Stimulated activated CD8-positive, alpha-beta memory T cell treated with anti-CD3 and anti-CD28 coated beads, Interleukin-15, amount 100 ng/mL, for 48 hours (primary cell): ENCODE data around the gene FARP2.
"Not testable (repeated sequence)": the region's sequence is repeated elsewhere in the genome, so short reads cannot be mapped to it uniquely, and the experiment has no call there.

Source experiments
- DNase-seq, 2 donors: peaks; one replicate each; pipeline ENCODE4 v3.0.0-alpha.2; 2020; ENCODE audit warnings: low read depth in 2 of 2

FARP2 gene

DNA sequence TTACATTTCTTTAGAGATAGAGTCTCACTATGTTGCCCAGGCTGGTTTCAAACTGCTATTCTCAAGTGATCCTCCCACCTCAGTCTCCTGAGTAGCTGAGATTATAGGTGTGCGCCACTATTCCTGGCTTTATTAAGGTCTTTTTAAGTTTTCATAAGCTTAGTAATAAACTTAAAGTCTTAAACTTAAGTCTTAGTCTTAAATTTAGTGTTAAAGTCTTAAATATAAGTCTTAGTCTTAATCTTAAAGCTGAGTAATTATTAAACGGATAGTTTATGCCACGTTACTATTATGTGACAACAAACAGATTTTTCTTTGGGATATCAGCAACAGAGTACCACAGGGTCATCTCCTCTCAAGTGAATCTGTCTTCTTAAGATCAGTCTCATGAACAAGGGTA is 12.6 kb downstream of the FARP2 start:
- no peak for DNase-seq

DNA sequence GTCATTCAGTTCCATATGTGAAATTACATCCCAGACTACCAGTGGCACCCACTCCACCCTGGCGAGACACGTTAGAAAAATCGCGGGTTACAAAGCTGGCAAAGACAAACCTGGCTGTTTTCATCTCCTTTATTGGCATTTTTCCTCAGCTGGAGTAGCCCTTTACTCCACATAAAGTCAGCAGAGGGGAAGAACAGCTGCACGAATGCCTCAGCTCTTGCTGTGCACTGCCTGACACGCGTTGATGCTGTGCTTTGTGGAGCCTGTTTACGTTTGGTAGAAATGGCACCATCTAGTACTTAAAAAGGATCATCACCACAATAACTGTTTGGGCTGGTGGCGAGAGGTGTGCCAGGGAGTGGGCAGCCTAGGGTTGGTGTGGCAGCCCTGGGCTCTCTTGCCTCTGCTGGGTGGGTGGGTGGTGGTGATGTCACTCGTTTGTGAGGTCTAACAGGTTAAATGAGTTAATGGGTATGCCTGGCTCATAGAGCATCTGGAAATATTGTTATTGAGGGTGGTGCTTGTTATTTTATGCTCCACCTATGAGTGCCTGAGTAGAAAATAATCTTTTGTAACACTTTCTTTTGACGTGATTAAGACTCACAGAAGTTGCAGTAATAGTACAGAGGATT is 16.4 kb downstream of the FARP2 start:
- DNase-seq = no peak

DNA sequence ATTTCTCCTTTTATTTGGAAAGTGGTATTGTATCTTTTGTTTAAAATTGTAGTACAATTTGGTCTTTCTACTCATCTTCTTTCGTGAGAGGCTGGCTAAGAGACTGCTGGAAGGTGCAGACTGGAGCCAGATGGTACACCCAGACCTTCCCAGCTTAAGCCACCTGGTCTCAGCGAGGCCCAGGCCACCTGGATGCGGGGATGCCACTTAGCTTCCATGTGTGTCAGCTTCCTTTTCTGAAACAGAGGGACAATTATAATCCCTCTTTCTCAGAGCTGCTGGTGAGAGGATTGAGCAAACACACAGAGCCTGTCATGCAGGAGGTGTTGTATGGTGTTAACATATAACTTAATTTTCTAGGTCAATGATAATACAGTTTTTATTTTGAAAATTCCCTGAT is 17.4 kb downstream of the FARP2 start:
- no peak for DNase-seq

DNA sequence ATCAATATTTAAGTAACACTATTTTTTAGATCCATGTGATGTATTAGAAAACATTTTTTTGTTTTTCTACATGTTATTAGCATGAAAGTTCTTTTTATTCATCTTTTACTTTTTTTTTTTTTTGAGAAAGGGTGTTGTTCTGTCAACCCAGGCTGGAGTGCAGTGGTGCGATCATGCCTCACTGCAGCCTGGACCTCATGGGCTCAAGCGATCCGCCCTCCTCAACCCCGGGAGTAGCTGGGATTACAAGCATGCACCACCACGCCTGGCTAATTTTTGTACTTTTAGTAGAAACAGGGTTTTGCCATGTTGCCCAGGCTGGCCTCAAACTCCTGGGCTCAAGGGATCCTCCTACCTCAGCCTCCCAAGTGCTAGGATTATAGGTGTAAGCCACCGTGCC is 17.8 kb downstream of the FARP2 start:
- not testable (repeated sequence) for DNase-seq

DNA sequence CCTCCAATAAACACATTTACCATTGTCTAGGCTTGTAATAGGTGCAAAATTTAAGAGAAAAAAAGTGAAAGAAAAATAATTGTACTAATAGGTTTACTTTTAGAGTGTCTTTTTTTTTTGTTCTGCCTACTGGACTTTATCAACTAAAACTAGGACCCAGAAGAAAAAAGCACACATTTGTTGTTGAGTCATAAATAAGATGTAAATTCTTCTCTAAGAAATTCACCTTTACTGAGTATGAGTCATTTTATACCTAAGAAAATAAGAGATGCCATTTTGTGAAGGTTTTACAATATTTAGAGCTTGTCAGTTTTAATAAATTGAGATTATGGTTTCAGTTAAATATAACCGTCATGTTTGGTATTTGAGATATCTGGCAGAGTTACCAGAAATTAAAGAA is 19.2 kb downstream of the FARP2 start:
- no peak for DNase-seq

DNA sequence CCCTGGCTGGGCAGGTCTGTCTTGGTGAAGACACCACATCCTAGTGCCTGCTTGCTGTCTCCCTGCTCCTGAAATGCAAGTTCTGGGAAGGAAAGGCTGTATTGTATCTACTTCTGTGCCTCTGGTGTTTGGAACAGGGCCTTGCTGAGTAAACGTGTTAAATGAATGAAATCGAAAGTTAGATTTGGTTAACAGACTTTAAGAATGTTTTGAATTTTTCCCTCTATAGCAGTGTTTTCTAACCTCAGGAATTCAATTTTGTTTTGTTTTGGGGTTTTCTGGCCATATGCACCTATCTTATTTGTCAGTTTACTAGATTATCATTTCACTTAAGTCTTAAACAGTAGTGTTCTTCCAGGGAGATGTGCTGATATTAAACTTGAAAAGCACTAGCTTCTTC is 20.7 kb downstream of the FARP2 start:
- no peak for DNase-seq

DNA sequence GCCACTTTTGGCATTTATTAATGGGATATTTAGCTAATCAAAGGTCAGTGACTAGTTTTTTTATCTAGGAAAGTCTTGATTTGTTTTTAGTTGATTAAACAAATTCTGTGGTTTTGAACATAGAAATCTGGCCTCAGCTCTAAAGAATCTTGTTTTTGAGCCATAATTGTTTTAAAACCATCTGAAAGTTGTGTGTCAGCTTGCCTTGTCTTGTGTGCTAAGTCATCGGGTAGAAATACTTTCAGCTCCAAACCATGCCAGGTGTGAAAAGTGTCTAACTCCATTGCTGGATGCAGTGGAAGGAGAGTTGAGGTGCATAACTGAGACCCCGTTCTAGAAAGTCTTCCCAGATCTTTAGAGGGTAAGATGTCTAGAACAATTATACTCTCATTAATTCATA is 22.7 kb downstream of the FARP2 start:
- DNase-seq = no peak

DNA sequence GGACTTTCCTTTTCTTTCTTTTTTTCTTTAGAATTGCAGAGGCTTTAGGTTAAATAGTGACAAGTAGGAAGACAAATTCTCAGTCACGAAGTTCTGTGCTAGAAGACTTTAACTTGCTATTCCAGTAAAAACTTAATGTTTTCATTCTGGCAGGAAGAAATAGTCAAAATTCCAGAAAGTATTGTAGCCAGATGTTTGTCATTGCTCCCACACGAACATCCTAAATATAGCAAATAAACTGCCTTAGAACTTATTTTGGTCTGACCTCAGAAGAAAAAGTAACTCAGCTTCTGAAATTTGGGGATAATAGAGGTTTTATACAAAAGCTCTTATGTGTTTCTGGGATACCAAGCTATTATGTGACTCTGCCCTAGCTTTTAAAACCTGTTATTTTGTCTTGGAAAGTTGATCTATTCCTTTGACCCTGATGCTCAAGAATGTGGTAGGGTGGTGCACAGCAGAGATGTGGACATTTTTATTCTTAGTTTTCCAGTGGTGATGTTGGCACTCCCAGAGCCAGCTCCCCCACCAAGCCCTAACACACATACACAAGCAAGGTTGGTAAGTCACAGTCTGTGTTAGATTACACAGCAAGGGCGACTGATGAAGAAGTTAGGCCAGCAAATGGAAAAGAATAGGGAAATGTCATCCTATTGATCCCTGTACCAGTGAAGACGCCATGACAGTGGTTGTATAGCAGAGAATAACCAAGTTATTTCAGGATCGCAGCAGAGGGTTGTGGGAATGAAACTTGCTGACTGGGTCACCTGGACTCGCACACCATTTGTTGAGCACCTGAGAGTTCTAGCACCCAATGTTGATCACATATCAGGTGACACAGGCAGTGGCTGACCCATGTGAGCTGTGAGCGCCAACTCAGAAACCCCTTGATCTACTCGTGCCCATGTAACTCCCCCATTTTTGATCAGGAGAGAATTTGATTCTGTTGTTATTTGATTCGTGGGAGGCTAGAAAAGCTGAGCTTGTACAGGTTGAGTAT is 23.7 kb downstream of the FARP2 start:
- DNase-seq = no peak

DNA sequence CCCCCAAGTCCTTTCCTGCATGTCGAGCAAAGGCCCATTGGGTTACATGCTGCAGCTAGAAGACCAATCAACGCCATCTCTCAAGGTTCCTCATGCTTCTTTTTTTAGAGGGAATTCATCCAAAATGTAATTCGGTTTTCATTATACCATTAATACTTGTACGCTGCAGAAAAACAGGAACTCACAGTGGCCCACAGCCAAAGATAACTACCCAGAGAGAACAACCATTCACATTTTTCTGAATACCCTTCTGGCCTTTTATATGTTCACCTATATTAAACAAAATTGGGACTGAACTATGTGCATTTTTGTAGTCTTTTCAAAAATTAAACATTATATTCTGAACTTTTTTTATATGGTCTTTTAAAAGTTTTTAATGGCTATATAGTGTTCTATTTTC is 25.8 kb downstream of the FARP2 start:
- DNase-seq = no peak

DNA sequence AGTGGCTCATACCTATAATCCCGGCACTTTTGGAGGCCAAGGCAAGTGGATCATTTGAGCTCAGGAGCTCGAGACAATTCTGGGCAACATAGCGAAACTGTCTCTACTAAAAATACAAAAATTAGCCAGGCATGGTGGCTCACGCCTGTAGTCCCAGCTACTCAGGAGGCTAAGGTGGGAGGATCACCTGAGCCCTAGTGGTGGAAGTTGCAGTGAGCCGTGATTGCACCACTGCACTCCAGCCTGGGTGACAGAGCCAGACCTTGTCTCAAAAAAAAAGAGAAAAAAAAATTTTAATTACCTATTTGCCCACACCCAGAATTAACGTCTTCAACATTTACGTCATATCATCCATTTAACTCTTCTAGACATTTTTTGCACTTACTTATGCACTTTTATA is 29.4 kb downstream of the FARP2 start:
- not testable (repeated sequence) for DNase-seq

DNA sequence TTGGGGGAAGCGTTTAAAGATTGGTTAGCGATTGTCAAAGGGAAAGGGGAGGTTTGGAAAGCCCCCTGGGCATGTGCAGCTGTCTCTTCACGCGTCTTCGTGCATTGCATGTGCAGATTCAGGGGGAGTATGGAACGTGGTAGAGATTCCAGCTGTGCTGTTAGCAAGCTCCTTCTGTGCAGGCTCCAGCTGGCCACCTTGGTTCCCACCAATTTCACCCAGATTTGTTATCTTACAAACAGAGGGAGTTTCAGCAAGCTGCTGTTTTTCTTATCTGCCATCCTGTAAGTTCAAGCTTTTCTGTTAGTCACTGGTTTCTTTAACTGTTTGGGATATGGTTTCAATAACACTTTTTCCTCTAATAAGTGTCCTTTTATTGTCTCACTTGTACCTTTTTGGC is 30.4 kb downstream of the FARP2 start:
- DNase-seq = no peak

DNA sequence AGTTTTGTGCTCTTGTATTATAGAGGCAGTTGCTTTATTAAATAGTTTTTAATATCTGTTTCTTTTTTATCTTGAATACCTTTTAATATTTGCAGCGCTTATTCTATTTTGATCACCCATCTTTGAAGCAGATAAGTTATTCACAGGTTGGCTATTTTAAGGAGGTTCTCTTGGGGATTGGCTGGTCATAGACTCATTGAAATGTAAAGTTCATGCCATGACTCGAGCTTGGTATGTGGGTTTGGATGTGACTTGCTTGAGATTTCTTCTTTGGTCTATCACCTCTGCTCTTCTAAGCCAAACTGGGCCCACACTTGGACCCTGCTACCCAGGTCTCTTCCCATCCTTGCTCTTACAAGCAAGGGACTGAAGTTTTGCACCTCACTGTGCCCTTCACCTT is 33.6 kb downstream of the FARP2 start:
- DNase-seq = no peak

DNA sequence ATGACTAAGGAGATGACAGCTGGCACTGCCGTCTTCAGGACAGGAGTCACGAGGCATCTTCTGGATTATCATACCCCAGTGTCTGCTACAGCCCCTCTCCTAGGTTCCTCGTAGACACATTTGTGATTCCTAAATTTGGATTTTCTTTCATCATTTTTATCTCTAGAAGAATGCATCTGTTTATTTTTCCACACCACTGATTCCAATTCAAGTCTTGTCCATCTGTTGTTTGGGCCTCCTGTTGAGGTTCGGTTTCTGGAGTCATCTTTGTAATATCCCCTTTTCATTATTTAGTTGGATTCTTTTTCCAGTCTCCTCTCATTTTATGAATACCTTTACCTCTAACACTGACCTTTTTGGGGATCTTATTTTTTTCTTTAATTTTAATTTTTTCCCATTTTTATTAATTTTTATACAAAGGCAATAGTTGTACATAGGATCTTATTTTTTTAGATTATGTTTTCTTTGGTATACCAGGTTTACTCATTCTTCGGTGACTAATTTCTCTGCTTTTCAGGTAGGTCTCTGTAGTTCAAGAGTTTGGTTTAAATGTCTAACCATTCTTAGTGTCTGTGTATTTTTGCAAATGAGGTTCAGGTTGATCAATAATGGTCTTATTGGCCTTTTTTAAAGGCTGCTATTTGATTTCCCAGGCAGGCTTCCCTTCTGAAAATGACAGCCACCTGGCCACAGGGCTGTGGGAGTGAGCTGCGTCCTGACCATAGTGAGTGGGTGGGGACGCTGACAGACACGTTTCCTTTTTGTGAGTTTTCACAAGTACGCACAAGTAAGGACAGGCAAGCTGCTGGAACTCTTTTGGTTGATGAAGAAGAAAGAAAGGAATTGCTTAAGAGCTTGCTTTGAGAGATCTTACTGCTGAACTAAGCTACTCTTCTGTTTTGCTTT is 34.5 kb downstream of the FARP2 start:
- DNase-seq = peak in 1 of 2 donors; percentile 6

DNA sequence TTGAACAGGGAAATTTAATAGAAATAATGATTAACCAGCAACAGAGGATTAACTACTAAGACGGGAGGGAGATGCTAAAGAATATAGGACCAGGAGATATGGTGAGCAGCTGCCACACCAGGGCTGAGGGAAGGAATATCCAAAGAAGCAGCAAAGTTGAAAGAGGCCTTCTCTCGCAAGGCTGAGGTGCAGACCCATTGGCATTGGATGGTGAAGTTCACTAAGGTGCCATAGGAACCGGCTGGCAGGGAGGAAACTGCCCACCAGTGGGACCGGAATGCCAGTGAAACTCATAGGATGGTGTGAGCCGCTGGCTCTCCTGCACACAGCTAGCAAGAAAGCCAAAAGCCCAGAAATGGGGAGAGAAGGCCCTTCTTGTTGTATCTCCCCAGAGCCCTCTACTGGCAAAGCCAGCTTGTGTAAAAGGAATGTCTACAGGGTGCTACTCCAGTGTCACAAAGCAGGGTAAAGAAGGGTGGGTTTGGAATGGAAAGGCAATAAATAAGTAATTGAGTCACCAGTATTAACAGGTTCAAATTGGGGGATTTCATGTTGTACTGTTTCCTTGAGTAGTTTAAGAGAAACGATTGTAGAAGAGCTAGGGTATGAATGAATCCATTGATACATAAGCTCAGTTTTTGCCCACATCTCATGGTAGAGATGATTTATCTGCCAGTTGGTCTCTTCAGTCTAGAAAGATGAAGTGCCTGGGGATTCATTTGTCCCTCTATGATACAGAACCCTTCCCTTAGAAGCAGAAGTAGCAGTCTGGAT is 36.0 kb downstream of the FARP2 start:
- no peak for DNase-seq

DNA sequence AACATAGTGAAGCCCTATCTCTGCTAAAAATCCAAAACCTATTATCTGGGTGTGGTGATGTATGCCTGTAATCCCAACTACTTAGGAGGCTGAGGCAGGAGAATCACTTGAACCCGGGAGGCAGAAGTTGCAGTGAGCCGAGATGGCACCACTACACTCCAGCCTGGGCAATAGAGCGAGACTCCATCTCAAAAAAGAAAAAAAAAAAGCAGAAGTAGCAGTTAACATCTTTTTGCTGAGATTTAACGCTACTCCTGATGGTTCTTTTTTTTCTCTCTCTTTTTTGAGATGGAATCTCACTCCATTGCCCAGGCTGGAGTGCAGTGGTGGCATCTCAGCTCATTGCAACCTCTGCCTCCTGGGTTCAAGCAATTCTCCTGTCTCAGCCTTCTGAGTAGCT is 36.7 kb downstream of the FARP2 start:
- not testable (repeated sequence) for DNase-seq

DNA sequence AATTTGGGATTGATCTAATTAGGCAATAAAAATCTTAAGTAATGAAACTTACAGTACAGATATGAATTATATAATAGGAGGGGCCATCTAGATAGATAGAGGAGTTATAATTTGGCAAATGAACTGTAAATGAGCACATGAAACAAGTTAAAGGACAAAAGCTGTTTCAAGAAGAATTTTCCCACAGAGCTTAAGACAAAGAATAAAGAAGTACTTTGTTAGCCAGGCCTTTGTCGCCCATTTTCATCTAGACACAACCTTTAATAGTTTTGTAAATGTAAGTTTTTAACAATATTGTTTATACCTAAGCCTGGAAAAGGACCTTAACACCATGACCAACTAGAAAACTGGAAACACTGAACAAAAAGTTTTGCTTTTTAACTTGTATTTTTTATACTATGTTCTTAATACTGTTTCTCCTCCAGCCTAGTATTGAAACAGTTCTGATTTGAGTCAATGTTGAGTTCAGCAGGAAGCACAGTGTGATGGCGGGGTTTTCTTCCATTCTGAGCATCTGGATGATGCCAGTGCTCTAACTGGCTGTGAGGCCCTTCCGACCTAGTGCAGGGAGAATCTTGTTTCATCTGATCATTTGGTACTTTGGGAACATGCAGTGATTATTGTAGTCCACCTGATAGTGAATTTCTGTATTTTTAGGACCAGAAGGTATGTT is 37.6 kb downstream of the FARP2 start:
- DNase-seq = no peak

DNA sequence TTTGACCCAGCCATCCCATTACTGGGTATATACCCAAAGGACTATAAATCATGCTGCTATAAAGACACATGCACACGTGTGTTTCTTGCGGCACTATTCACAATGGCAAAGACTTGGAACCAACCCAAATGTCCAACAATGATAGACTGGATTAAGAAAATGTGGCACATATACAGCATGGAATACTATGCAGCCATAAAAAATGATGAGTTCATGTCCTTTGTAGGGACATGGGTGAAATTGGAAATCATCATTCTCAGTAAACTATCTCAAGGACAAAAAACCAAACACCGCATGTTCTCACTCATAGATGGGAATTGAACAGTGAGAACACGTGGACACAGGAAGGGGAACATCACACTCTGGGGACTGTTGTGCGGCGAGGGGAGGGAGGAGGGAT is 40.7 kb downstream of the FARP2 start:
- not testable (repeated sequence) for DNase-seq

DNA sequence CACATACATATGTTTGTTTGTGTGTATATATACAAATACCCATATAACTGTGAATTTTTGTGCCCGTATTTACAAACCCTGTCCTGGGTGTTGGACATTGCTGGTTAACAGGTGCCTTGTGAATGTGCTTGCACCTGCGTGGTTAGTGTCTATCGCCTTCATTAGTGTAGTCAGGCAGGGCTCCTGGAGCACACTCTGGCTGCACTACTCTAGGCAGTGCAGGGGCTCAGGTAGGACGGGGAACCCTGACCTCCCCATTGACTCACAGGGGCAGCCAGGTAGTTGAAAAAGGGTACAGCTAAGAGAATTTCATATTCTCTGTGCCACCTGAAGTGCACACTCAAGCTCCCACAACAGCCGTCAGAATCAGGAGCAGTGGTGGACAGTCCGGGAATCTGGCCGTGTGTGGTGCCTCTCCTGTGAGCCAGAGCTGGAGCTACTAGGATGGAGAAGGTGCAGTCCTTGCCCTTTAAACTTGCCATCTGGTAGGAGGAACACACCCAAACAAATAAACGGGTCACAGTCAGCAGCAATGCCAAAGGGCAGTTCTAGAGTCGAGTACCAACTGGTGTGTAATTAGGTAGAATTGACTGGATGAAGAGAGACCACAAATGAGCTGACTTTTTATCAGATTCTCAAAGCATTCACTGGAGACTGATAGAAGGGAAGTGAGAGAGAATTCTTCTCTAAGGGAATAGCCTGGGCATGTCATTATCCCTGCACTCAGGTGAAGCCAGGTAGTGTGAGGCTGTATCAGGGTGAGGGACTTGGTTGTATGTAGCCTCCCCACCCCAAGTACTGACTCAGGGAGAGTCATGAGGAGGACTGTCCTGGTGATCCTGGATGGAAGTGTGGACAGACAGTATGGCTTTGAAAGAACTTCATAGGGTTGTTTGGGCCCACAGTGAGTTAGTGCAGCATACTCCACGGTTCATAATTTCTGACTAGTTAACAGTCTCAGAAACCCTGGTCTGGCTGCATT is 44.1 kb downstream of the FARP2 start:
- no peak for DNase-seq

DNA sequence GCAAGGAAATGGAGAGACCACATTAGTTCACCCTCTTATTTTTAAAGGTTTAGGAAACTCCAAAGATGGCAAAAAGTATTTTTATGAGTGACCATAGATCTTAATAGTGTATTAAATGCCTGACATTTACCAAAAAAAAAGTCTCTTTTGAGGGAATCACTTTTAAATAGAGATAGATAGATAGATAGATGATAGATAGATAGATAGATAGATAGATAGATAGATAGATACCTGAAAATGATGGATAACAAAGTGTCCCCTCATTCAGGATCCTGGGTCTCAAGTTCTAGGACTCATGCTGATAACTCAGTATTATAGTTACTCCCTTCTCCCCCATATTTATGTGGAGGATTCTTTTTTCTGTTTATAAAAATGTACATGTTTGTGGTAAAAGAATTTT is 52.8 kb downstream of the FARP2 start:
- no peak for DNase-seq
